ENCODE results near the gene FLOT2.
A peak's percentile ranks its signal among the peaks of the same experiment; 100 is the strongest.

DNA sequence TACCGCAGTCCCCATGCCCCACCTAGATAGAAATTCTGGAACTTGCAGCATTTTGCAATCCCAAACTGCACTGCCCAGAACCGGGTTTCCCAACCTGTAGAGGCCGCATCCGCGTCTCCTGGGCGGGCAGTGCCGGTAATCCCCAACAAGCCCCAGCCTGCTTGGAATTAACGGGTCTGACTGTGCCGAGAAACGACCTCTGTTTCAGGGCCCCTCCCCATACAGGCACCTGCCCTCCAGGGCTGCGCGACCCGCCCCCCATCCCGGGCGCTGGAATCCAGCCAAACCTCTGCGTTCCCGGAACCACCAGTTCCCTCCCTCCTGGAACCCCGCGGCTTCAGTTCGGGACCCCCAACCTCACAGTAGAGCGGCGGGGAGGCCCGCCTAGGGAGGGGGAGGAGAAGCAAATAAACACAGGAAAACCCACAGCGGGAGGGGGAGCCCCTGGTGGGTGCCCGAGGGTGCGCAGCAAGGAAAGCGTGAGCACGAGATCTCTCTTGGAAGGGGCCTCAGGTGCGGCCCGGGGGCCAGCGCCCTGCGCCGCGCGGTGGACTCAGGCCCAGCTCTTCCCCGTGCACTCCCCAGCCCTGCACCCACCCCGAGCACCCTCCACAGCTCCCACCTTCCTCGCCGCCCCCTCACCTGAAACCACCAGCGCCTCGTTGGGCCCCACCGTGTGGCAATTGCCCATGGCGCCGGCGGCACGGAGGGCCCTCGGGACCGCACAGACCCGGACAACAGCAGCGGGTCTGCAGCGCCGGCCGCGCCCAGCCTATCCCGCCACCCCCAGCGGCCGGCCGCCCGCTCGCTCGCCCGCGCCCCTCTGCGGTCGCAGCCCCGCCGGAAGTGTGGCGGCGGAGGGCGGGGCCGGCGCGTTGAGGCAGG is at the start of gene FLOT2:
- TF ChIP-seq CTCF (IDR thresholded peaks at IDR 0.05): peak in 3 of 4 experiments; percentile 35 to 49 (median 39)
- peak in 1 of 2 donors; percentile 46 for TF ChIP-seq POLR2A (IDR thresholded peaks at IDR 0.05)

Measured in uterus (tissue), 2 donors.